NCI-H446 treated with DMSO at 0.1 percent for 48 hours (cell line): ENCODE data around the gene SNX20.

Source experiments
- DNase-seq: peaks from one replicate; lab custom pipeline; 2025; lab: John Stamatoyannopoulos, UW

SNX20 gene

GRCh38 chr16:50657241-50657640 is 23.9 kb downstream of the SNX20 start:
- DNase-seq = no peak

DNA sequence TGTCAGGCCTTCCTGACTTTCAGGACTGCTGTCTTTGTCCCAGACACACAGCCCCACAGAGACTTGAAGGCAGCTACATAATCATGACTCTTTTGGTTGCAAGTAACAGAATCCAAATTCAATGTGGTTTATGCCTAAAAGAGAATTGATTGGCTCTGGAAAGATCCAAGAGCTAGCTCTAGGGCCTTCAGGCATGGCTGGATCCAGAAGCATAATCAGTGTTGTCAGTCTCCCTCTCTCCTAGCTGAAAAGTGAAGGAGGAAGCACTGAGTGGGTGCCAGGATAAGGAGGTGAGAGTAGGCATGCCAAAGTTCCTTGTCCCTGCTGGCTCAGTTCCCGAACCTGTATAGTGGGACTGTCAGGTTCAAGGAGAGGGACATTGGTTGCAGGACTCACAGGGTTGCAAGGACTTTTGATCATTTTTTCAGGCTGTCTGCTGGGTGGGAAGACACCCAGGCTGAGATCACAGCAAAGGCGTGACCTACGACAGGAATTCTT is 25.5 kb downstream of the SNX20 start:
- DNase-seq = no peak

DNA sequence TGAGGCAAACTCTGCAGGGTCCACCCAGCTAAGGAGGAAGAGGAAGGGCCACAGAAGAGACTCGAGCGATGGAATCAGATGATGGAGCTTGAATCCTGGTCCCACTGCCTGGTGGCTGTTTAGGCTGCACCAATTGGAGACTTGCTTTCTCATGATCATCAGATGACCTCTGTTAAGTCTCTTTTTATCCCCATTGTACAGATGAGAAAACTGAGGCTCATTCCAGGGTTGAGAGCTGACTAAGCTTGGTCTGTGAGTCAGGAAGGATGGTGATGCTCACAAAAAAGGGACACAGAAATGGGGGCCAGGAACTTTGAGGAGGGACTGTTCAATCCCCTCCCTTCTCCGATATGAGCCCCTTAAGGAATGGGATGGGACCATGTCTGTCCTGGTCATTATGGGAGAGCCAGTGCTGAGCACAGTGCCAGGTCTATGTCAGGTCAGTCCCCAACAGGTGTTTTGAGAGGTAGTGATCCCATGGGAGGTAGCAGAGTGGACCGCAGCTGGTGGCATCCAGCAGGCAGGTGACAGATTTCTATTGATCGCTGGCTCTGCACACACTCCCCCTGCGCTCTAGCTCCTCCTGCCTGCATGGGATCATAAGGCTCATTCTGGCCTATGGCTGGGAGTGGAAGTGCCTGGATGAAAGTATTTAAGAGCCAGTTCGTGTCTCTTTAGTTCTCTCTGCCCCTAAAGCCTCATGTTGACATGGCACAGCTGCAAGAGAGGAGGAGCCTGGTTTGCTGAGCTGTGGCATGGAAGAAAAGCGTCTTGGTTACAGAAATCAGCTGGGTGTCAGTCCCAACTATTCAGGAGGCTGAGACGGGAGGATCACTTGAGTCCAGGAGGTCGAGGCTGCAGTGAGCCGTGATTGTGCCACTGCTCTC is 27.2 kb downstream of the SNX20 start:
- DNase-seq = no peak

GRCh38 chr16:50652836-50653425 is 28.2 kb downstream of the SNX20 start:
- no peak for DNase-seq

DNA sequence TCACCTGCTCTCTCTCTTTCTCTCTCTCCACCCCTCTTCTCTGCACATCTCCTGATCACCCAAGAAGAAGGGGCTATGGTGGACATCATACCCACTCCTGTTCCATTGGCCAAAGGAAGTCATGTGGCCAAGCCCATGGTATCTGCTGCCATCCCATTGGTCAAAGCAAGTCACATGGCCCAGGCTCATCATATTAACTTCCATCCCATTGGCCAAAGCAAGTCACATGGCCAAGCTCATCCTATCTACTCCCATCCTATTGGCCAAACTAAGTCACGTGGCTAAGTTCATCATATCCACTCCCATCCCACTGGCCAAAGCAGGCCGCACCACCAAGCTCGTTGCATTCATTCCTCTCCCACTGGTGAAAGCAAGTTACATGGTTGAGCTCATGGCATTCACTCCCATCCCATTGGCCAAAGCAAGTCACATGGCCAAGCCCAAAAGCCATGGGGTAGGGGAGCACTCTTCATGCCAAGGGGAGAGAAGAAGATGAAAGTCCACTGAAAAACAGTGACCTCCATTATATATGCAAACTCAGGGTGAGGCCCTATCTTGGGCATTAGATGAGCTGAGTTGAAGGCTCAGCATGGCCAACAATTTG is 29.2 kb downstream of the SNX20 start:
- DNase-seq = no peak

DNA sequence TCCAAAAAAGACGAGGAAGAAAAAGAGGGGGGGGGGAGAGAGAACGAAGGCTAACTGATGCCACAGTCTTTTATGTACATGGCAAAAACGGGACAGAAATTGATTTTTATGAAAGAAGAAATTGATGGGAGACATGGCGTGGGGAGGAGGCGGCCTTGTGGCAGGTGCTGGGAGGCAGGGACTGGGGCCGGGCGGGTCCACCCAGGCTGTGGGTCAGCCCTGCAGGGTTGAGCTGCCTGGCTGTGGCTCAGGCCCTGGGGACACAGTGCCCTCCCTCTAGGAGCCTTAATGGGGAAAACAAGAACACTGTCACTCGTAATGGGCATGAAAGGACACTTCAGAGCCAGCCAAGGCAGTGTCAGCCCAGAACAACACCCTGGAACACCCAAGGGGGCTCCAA is 34.8 kb downstream of the SNX20 start:
- DNase-seq = no peak

- DNase-seq = no peak
Observed at GRCh38 chr16:50645563-50646220, 35.4 kb downstream of the SNX20 start.

DNA sequence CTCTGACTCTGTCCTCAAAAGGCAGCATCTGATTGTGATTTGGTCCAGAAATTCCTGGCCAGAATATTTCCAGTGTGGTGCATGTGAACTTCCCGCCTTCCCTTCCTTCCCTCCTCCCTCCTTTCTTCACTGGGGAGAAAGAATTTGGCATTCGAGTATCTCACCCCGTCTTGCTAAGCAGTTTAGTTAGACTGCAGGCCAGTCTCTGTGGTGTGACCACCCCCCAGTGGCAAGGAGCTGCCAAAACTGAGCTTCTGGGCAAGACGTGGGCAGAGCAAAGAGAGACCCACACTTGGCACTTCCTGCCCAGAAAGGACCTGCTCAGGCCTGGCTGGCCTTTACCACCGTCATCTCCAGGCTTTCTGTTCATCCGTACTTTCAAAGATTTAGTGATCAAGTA is 36.4 kb downstream of the SNX20 start:
- DNase-seq = no peak

DNA sequence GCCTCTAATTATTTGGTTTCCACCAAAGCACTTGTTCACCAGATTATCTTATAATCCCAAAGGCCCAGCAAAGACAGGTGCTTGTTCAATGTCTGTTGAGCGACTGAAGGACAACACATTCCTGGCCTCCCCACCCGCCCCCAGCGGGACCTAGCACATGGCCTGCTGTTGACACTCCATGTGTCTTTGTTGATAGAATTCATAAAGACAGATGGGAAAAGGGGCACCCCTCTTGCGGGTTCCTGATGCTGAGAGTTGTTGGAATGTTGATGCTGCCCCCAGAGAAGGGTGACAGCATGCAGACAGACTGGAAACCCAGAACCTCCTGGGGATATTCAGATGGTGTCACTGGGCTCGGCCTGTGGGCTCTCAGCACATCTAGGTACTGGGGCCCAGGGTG is 36.9 kb downstream of the SNX20 start:
- DNase-seq = no peak

- DNase-seq = no peak
Observed at GRCh38 chr16:50643192-50643591, 37.9 kb downstream of the SNX20 start.

GRCh38 chr16:50642349-50642748 is 38.8 kb downstream of the SNX20 start:
- no peak for DNase-seq

GRCh38 chr16:50641818-50642187 is 39.3 kb downstream of the SNX20 start:
- DNase-seq = no peak

GRCh38 chr16:50640919-50641817 is 39.9 kb downstream of the SNX20 start:
- no peak for DNase-seq

DNA sequence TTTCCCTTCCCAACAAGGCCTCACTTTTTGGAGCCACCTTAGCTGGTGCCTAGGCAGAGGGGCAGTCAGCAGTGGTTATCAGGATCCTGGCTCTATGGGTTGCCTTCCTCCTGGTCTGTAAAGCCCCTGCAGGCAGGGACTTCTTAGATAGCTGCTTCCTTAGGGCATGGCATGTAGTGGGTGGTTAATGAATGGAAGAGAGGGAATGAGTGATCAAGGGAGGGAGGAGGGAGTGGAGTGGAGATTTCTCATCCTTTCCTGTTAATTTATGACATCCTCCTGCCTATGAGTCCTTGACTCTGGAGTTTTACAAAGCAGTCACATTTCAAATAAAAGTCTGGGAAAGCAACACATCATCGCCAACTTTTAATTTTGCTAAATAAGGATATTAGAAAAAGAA is 40.7 kb downstream of the SNX20 start:
- no peak for DNase-seq

GRCh38 chr16:50638816-50639670 is 42.1 kb downstream of the SNX20 start:
- DNase-seq = no peak

GRCh38 chr16:50637716-50638602 is 43.2 kb downstream of the SNX20 start:
- DNase-seq = no peak

DNA sequence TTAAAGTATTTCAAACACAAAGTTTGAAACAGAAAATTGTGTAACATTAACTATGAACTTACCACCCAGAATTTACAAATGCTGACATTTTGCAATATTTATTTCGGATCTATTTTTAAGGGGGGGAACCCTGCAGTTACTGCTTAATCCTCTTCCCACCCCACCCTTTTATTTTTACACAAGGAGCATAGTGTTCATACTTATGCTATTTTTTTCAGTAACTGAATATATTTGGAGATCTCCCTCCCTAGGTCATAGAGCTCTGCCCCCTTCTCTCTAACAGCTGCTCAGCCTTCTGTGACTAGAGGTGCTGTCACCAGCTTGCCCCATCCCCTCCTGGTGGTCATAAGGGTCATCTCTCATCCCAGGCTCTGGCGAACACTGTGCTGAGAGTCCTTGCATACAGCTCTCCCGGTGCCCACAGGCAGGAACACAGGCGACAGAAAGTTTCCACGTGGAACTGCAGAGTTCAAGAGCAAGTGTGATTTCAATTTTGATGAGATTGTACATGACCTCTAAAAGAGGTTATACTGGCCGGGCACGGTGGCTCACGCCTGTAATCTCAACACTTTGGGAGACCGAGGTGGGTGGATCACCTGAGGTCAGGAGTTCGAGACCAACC is 44.2 kb downstream of the SNX20 start:
- no peak for DNase-seq

GRCh38 chr16:50635505-50636392 is 45.4 kb downstream of the SNX20 start:
- no peak for DNase-seq
